ENCODE data around the gene ELK1.
"Not testable (repeated sequence)": the region's sequence is repeated elsewhere in the genome, so short reads cannot be mapped to it uniquely, and the experiment has no call there.

DNA sequence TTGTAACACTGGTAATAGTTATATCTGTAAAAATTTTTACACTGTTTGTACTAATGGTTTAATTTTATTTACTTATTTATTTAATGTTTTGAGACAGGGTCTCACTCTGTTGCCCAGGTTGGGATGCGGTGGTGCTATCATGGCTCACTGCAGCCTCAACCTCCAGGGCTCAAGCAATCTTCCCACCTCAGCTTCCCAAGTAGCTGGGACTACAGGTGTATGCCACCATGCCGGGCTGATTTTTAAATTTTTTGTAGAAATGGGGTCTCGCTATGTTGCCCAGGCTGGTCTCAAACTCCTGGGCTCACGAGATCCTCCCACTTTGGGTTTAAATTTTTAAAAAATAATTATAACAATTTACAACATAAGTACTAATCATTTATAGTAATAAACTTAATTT is 47.2 kb downstream of the ELK1 start:
- TF ChIP-seq, protein P1, sequence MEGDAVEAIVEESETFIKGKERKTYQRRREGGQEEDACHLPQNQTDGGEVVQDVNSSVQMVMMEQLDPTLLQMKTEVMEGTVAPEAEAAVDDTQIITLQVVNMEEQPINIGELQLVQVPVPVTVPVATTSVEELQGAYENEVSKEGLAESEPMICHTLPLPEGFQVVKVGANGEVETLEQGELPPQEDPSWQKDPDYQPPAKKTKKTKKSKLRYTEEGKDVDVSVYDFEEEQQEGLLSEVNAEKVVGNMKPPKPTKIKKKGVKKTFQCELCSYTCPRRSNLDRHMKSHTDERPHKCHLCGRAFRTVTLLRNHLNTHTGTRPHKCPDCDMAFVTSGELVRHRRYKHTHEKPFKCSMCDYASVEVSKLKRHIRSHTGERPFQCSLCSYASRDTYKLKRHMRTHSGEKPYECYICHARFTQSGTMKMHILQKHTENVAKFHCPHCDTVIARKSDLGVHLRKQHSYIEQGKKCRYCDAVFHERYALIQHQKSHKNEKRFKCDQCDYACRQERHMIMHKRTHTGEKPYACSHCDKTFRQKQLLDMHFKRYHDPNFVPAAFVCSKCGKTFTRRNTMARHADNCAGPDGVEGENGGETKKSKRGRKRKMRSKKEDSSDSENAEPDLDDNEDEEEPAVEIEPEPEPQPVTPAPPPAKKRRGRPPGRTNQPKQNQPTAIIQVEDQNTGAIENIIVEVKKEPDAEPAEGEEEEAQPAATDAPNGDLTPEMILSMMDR (IDR thresholded peaks at IDR 0.05): not testable (repeated sequence)
- TF ChIP-seq POLR2AphosphoS5 (IDR thresholded peaks at IDR 0.05; ENCODE audit: insufficient read depth in 1 of 2, low read depth in 1 of 2); POLR2A (IDR thresholded peaks at IDR 0.05): not testable (repeated sequence)
